ENCODE measurements around the gene TAC3.
"Not testable (repeated sequence)": the region's sequence is repeated elsewhere in the genome, so short reads cannot be mapped to it uniquely, and the experiment has no call there.

Gene TAC3

GRCh38 chr12:57016348-57016747 lies at the start of gene TAC3:
TAC3 (minus strand) TSS chr12:57016529; CDS start chr12:57015797, 732 bp downstream.
- Histone ChIP-seq H3K9me3 (ENCODE audit: control insufficient read depth, insufficient read depth, low read length) (no peaks in the 10 kb centered on the region), H3K36me3 (ENCODE audit: insufficient read depth, low read length) (no peaks in the 10 kb centered on the region)

GRCh38 chr12:57063991-57064685 lies 47.8 kb upstream of the TAC3 start:
- Histone ChIP-seq H3K9me3 (ENCODE audit: control insufficient read depth, insufficient read depth, low read length) (no peaks in the 10 kb centered on the region), H3K36me3 (ENCODE audit: insufficient read depth, low read length) (peaks cover 28% of the 10 kb centered on the region), H3K4me1 (ENCODE audit: insufficient read depth, low read length) (no peaks in the 10 kb centered on the region), H3K9ac (ENCODE audit: low read depth, low read length) (no peak overlapping the region)

More at GRCh38 chr12:57016348-57016747, at the start of gene TAC3:
- H3K4me1 ChIP-seq (ENCODE audit: insufficient read depth, low read length) = peaks cover 6% of the 10 kb centered on the region; the same call in 1 of the 2 replicates
- peak within 1 kb of the TSS; percentile 32; the same call in 1 of the 2 replicates for H3K9ac ChIP-seq (ENCODE audit: low read depth, low read length)

GRCh38 chr12:57058454-57058853 lies 42.1 kb upstream of the TAC3 start:
- Histone ChIP-seq H3K36me3 (ENCODE audit: insufficient read depth, low read length) (peaks cover 42% of the 10 kb centered on the region), H3K9me3 (ENCODE audit: control insufficient read depth, insufficient read depth, low read length) (no peaks in the 10 kb centered on the region), H3K4me1 (ENCODE audit: insufficient read depth, low read length) (no peaks in the 10 kb centered on the region), H3K9ac (ENCODE audit: low read depth, low read length) (no peak overlapping the region)

GRCh38 chr12:57057067-57057751 lies 40.9 kb upstream of the TAC3 start:
- Histone ChIP-seq H3K9me3 (ENCODE audit: control insufficient read depth, insufficient read depth, low read length) (no peaks in the 10 kb centered on the region), H3K36me3 (ENCODE audit: insufficient read depth, low read length) (peaks cover 39% of the 10 kb centered on the region), H3K4me1 (ENCODE audit: insufficient read depth, low read length) (no peaks in the 10 kb centered on the region), H3K9ac (ENCODE audit: low read depth, low read length) (no peak overlapping the region)

GRCh38 chr12:57055824-57056223 lies 39.5 kb upstream of the TAC3 start:
- H3K36me3 ChIP-seq (ENCODE audit: insufficient read depth, low read length) = peaks cover 38% of the 10 kb centered on the region
- H3K9ac ChIP-seq (ENCODE audit: low read depth, low read length) = no peak overlapping the region
- H3K4me1 ChIP-seq (ENCODE audit: insufficient read depth, low read length) = no peaks in the 10 kb centered on the region
- H3K9me3 ChIP-seq (ENCODE audit: control insufficient read depth, insufficient read depth, low read length) = no peaks in the 10 kb centered on the region

GRCh38 chr12:57053901-57054300 lies 37.6 kb upstream of the TAC3 start:
- H3K36me3 ChIP-seq (ENCODE audit: insufficient read depth, low read length) = peaks cover 20% of the 10 kb centered on the region
- H3K9ac ChIP-seq (ENCODE audit: low read depth, low read length); H3K4me1 ChIP-seq (ENCODE audit: insufficient read depth, low read length); H3K9me3 ChIP-seq (ENCODE audit: control insufficient read depth, insufficient read depth, low read length): not testable (repeated sequence)

GRCh38 chr12:57053146-57053545 lies 36.8 kb upstream of the TAC3 start:
- H3K9me3 ChIP-seq (ENCODE audit: control insufficient read depth, insufficient read depth, low read length); H3K4me1 ChIP-seq (ENCODE audit: insufficient read depth, low read length); H3K9ac ChIP-seq (ENCODE audit: low read depth, low read length): not testable (repeated sequence)
- peaks cover 13% of the 10 kb centered on the region for H3K36me3 ChIP-seq (ENCODE audit: insufficient read depth, low read length)

- no peak overlapping the region for H3K9ac ChIP-seq (ENCODE audit: low read depth, low read length)
- H3K9me3 ChIP-seq (ENCODE audit: control insufficient read depth, insufficient read depth, low read length) = no peaks in the 10 kb centered on the region
- H3K36me3 ChIP-seq (ENCODE audit: insufficient read depth, low read length) = no peaks in the 10 kb centered on the region
- H3K4me1 ChIP-seq (ENCODE audit: insufficient read depth, low read length) = no peaks in the 10 kb centered on the region
Observed at GRCh38 chr12:57051011-57051410, 34.7 kb upstream of the TAC3 start.

- no peaks in the 10 kb centered on the region for H3K9me3 ChIP-seq (ENCODE audit: control insufficient read depth, insufficient read depth, low read length)
- no peak within 1 kb of the TSS for H3K9ac ChIP-seq (ENCODE audit: low read depth, low read length)
- H3K4me1 ChIP-seq (ENCODE audit: insufficient read depth, low read length) = no peaks in the 10 kb centered on the region
- no peaks in the 10 kb centered on the region for H3K36me3 ChIP-seq (ENCODE audit: insufficient read depth, low read length)
Observed at GRCh38 chr12:57049890-57050289, 33.6 kb upstream of the TAC3 start, which contains the start of gene MYO1A. MYO1A (minus strand) TSS chr12:57050129; CDS start chr12:57048323, 1,806 bp downstream.

GRCh38 chr12:57049119-57049446 lies 32.8 kb upstream of the TAC3 start:
- Histone ChIP-seq H3K36me3 (ENCODE audit: insufficient read depth, low read length) (no peaks in the 10 kb centered on the region), H3K4me1 (ENCODE audit: insufficient read depth, low read length) (no peaks in the 10 kb centered on the region), H3K9ac (ENCODE audit: low read depth, low read length) (no peak overlapping the region), H3K9me3 (ENCODE audit: control insufficient read depth, insufficient read depth, low read length) (no peaks in the 10 kb centered on the region)

- H3K9ac ChIP-seq (ENCODE audit: low read depth, low read length) = no peak overlapping the region
- H3K36me3 ChIP-seq (ENCODE audit: insufficient read depth, low read length) = no peaks in the 10 kb centered on the region
- no peaks in the 10 kb centered on the region for H3K9me3 ChIP-seq (ENCODE audit: control insufficient read depth, insufficient read depth, low read length)
- H3K4me1 ChIP-seq (ENCODE audit: insufficient read depth, low read length) = no peaks in the 10 kb centered on the region
Observed at GRCh38 chr12:57048423-57049118, 32.2 kb upstream of the TAC3 start.

GRCh38 chr12:57047981-57048380 lies 31.7 kb upstream of the TAC3 start:
- no peaks in the 10 kb centered on the region for H3K4me1 ChIP-seq (ENCODE audit: insufficient read depth, low read length)
- H3K9me3 ChIP-seq (ENCODE audit: control insufficient read depth, insufficient read depth, low read length) = no peaks in the 10 kb centered on the region
- no peak overlapping the region for H3K9ac ChIP-seq (ENCODE audit: low read depth, low read length)
- H3K36me3 ChIP-seq (ENCODE audit: insufficient read depth, low read length) = no peaks in the 10 kb centered on the region

GRCh38 chr12:57046947-57047890 lies 30.9 kb upstream of the TAC3 start:
- Histone ChIP-seq H3K4me1 (ENCODE audit: insufficient read depth, low read length) (no peaks in the 10 kb centered on the region), H3K9ac (ENCODE audit: low read depth, low read length) (no peak overlapping the region), H3K36me3 (ENCODE audit: insufficient read depth, low read length) (no peaks in the 10 kb centered on the region)

More at GRCh38 chr12:57046947-57047890, 30.9 kb upstream of the TAC3 start:
- H3K9me3 ChIP-seq (ENCODE audit: control insufficient read depth, insufficient read depth, low read length) = no peaks in the 10 kb centered on the region
